WTC11 (cell line): ENCODE measurements around the gene CCNF. TPM values are rescaled to one million over a fixed set of nuclear protein-coding genes. Genes with fewer than 3 reads are reported as not detected.

Experiments used
- ATAC-seq: fragments of 200-7000 bp; cut with Tn5 transposase; 2 replicates; pipeline ENCODE4 v1.10.0; 2021; ENCODE audit warnings: mild to moderate bottlenecking, moderate library complexity
- CTCF ChIA-PET: fragments of 300-600 bp; sonication (Branson Sonifier 250); formaldehyde crosslinking; loops from one replicate; lab custom pipeline; 2021; ENCODE audit warnings: antibody characterized with exemption; lab: Charles Lee
- POLR2A ChIA-PET: fragments of 350-600 bp; sonication (Branson Sonifier 250); formaldehyde crosslinking; loops from one replicate; lab custom pipeline; 2021; ENCODE audit warnings: antibody characterized with exemption; lab: Charles Lee
- DNase-seq: peaks from one replicate; pipeline ENCODE4 v3.0.0; 2021; ENCODE audit warnings: low spot score
- H3K27ac Mint-ChIP-seq: 2 replicates; pipeline ENCODE4 v1.8.0; 2021; ENCODE audit warnings: mixed read lengths
- H3K27me3 Mint-ChIP-seq: 2 replicates; pipeline ENCODE4 v1.8.0; 2021; ENCODE audit warnings: low read depth, mild to moderate bottlenecking, moderate library complexity, mixed read lengths
- H3K36me3 Mint-ChIP-seq: 2 replicates; pipeline ENCODE4 v1.8.0; 2021; ENCODE audit warnings: mixed read lengths
- H3K4me1 Mint-ChIP-seq: 2 replicates; pipeline ENCODE4 v1.8.0; 2022; ENCODE audit warnings: mixed read lengths
- H3K4me3 Mint-ChIP-seq: 2 replicates; pipeline ENCODE4 v1.8.0; 2021; ENCODE audit warnings: mild to moderate bottlenecking, moderate library complexity, mixed read lengths
- H3K9me3 Mint-ChIP-seq: 2 replicates; pipeline ENCODE4 v1.8.0; 2021; ENCODE audit warnings: mixed read lengths
- AR ChIP-seq: fragments of 250-450 bp; sonication (Bioruptor Pico); IDR thresholded peaks from 2 replicates; pipeline ENCODE4 v1.9.0; 2021; ENCODE audit warnings: mild to moderate bottlenecking
- ATF1 ChIP-seq: sonication (generic); formaldehyde crosslinking; IDR thresholded peaks from 2 replicates; pipeline ENCODE4 v1.8.1; 2023; ENCODE audit warnings: mild to moderate bottlenecking, moderate library complexity, missing genetic modification reagents
- ATF6 ChIP-seq: sonication (generic); formaldehyde crosslinking; IDR thresholded peaks from 2 replicates; pipeline ENCODE4 v1.8.1; 2023; ENCODE audit warnings: mild to moderate bottlenecking, missing genetic modification reagents
- ELF4 ChIP-seq: sonication (generic); formaldehyde crosslinking; IDR thresholded peaks from 2 replicates; pipeline ENCODE4 v1.8.1; 2022; ENCODE audit warnings: low read depth, mild to moderate bottlenecking, moderate library complexity, missing genetic modification reagents
- EMX1 ChIP-seq: fragments of 250-450 bp; sonication (Bioruptor Pico); IDR thresholded peaks from 2 replicates; pipeline ENCODE4 v1.8.0; 2021; ENCODE audit warnings: mild to moderate bottlenecking
- FOXJ3 ChIP-seq: sonication (generic); formaldehyde crosslinking; IDR thresholded peaks from 2 replicates; pipeline ENCODE4 v1.9.0; 2021; ENCODE audit warnings: missing genetic modification reagents, mild to moderate bottlenecking, borderline replicate concordance
- HMGXB4 ChIP-seq: sonication (generic); formaldehyde crosslinking; IDR thresholded peaks from 2 replicates; pipeline ENCODE4 v1.8.1; 2023; ENCODE audit warnings: mild to moderate bottlenecking, moderate library complexity, missing genetic modification reagents
- JUN ChIP-seq: sonication (generic); formaldehyde crosslinking; IDR thresholded peaks from 2 replicates; pipeline ENCODE4 v1.8.0; 2023; ENCODE audit warnings: mild to moderate bottlenecking, missing genetic modification reagents
- KAT7 ChIP-seq: sonication (generic); formaldehyde crosslinking; IDR thresholded peaks from 2 replicates; pipeline ENCODE4 v1.8.1; 2023; ENCODE audit warnings: missing genetic modification reagents, mild to moderate bottlenecking, borderline replicate concordance
- NFYB ChIP-seq: sonication (generic); formaldehyde crosslinking; conservative IDR thresholded peaks from 2 replicates; pipeline ENCODE4 v1.8.0; 2022; ENCODE audit warnings: low read depth, missing genetic modification reagents
- PREB ChIP-seq: sonication (generic); formaldehyde crosslinking; IDR thresholded peaks from 2 replicates; pipeline ENCODE4 v1.8.1; 2022; ENCODE audit warnings: mild to moderate bottlenecking, missing genetic modification reagents, moderate library complexity, borderline replicate concordance
- TCF7 ChIP-seq: sonication (generic); formaldehyde crosslinking; IDR thresholded peaks from 2 replicates; pipeline ENCODE4 v1.8.0; 2022; ENCODE audit warnings: mild to moderate bottlenecking, low read depth, missing genetic modification reagents, moderate library complexity
- TEAD1 ChIP-seq: sonication (generic); formaldehyde crosslinking; IDR thresholded peaks from 2 replicates; pipeline ENCODE4 v1.8.0; 2022; ENCODE audit warnings: mild to moderate bottlenecking, missing genetic modification reagents
- ZNF396 ChIP-seq: fragments of 250-450 bp; sonication (Bioruptor Pico); IDR thresholded peaks from 2 replicates; pipeline ENCODE4 v1.8.0; 2021; ENCODE audit warnings: mild to moderate bottlenecking, moderate library complexity, borderline replicate concordance
- total RNA-seq: library from RNA; stranded (reverse); gene quantifications from 3 replicates; pipeline ENCODE4 v1.2.3, GENCODE V29; 2021
- TF ChIP-seq, protein P1 (sequence below): sonication (generic); formaldehyde crosslinking; IDR thresholded peaks from 2 replicates; pipeline ENCODE4 v1.8.0; 2022; ENCODE audit warnings: missing genetic modification reagents
- TF ChIP-seq, protein P2 (sequence below): fragments of 200-600 bp; IDR thresholded peaks from 2 replicates; pipeline ENCODE4 v1.8.0; 2022; ENCODE audit warnings: antibody characterized with exemption
- TF ChIP-seq, protein P3 (sequence below): sonication (generic); formaldehyde crosslinking; IDR thresholded peaks from 2 replicates; pipeline ENCODE4 v1.8.0; 2023; ENCODE audit warnings: missing genetic modification reagents, mild to moderate bottlenecking, borderline replicate concordance

The CCNF gene
- total RNA-seq, 1 experiment from 2014 or later = 65.7 TPM

GRCh38 chr16:2420035-2420434 lies 9.2 kb upstream of the CCNF start (continued):
- TF ChIP-seq, protein P1, sequence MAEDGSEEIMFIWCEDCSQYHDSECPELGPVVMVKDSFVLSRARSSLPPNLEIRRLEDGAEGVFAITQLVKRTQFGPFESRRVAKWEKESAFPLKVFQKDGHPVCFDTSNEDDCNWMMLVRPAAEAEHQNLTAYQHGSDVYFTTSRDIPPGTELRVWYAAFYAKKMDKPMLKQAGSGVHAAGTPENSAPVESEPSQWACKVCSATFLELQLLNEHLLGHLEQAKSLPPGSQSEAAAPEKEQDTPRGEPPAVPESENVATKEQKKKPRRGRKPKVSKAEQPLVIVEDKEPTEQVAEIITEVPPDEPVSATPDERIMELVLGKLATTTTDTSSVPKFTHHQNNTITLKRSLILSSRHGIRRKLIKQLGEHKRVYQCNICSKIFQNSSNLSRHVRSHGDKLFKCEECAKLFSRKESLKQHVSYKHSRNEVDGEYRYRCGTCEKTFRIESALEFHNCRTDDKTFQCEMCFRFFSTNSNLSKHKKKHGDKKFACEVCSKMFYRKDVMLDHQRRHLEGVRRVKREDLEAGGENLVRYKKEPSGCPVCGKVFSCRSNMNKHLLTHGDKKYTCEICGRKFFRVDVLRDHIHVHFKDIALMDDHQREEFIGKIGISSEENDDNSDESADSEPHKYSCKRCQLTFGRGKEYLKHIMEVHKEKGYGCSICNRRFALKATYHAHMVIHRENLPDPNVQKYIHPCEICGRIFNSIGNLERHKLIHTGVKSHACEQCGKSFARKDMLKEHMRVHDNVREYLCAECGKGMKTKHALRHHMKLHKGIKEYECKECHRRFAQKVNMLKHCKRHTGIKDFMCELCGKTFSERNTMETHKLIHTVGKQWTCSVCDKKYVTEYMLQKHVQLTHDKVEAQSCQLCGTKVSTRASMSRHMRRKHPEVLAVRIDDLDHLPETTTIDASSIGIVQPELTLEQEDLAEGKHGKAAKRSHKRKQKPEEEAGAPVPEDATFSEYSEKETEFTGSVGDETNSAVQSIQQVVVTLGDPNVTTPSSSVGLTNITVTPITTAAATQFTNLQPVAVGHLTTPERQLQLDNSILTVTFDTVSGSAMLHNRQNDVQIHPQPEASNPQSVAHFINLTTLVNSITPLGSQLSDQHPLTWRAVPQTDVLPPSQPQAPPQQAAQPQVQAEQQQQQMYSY (CRISPR knock-in tag) = no peak
- TF ChIP-seq, protein P2, sequence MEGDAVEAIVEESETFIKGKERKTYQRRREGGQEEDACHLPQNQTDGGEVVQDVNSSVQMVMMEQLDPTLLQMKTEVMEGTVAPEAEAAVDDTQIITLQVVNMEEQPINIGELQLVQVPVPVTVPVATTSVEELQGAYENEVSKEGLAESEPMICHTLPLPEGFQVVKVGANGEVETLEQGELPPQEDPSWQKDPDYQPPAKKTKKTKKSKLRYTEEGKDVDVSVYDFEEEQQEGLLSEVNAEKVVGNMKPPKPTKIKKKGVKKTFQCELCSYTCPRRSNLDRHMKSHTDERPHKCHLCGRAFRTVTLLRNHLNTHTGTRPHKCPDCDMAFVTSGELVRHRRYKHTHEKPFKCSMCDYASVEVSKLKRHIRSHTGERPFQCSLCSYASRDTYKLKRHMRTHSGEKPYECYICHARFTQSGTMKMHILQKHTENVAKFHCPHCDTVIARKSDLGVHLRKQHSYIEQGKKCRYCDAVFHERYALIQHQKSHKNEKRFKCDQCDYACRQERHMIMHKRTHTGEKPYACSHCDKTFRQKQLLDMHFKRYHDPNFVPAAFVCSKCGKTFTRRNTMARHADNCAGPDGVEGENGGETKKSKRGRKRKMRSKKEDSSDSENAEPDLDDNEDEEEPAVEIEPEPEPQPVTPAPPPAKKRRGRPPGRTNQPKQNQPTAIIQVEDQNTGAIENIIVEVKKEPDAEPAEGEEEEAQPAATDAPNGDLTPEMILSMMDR = no peak
- TF ChIP-seq, protein P3, sequence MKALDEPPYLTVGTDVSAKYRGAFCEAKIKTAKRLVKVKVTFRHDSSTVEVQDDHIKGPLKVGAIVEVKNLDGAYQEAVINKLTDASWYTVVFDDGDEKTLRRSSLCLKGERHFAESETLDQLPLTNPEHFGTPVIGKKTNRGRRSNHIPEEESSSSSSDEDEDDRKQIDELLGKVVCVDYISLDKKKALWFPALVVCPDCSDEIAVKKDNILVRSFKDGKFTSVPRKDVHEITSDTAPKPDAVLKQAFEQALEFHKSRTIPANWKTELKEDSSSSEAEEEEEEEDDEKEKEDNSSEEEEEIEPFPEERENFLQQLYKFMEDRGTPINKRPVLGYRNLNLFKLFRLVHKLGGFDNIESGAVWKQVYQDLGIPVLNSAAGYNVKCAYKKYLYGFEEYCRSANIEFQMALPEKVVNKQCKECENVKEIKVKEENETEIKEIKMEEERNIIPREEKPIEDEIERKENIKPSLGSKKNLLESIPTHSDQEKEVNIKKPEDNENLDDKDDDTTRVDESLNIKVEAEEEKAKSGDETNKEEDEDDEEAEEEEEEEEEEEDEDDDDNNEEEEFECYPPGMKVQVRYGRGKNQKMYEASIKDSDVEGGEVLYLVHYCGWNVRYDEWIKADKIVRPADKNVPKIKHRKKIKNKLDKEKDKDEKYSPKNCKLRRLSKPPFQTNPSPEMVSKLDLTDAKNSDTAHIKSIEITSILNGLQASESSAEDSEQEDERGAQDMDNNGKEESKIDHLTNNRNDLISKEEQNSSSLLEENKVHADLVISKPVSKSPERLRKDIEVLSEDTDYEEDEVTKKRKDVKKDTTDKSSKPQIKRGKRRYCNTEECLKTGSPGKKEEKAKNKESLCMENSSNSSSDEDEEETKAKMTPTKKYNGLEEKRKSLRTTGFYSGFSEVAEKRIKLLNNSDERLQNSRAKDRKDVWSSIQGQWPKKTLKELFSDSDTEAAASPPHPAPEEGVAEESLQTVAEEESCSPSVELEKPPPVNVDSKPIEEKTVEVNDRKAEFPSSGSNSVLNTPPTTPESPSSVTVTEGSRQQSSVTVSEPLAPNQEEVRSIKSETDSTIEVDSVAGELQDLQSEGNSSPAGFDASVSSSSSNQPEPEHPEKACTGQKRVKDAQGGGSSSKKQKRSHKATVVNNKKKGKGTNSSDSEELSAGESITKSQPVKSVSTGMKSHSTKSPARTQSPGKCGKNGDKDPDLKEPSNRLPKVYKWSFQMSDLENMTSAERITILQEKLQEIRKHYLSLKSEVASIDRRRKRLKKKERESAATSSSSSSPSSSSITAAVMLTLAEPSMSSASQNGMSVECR = no peak

- ChIA-PET POLR2A (no interaction called here), CTCF (interaction anchor here (0.7 to 1.7 kb wide), 9 partner anchors 34 to 183 kb away, joined by 3 to 7 read pairs (median 3); partner anchors contain the start of genes ECI1 and TBC1D24)
- DNase-seq (no peak), ATAC-seq (no peak)
- H3K27me3 Mint-ChIP-seq = peaks cover 3% of the 10 kb centered on the region; the same call in 1 of the 2 replicates
- no peak overlapping the region for H3K4me3 Mint-ChIP-seq
- H3K36me3 Mint-ChIP-seq = no peaks in the 10 kb centered on the region
- H3K9me3 Mint-ChIP-seq = no peaks in the 10 kb centered on the region
- H3K4me1 Mint-ChIP-seq = no peaks in the 10 kb centered on the region
- no peak overlapping the region for H3K27ac Mint-ChIP-seq
- no peak for TF ChIP-seq NFYB (CRISPR knock-in tag)
- TF ChIP-seq TCF7 (CRISPR knock-in tag) = no peak
- TF ChIP-seq KAT7 (CRISPR knock-in tag) = no peak
- no peak for TF ChIP-seq JUN (CRISPR knock-in tag)
- no peak for TF ChIP-seq ELF4 (CRISPR knock-in tag)
- no peak for TF ChIP-seq ATF6 (CRISPR knock-in tag)
- TF ChIP-seq PREB = no peak
- TF ChIP-seq EMX1 (CRISPR knock-in tag) = no peak
- no peak for TF ChIP-seq ZNF396 (CRISPR knock-in tag)
- TF ChIP-seq HMGXB4 = no peak
- no peak for TF ChIP-seq FOXJ3 (CRISPR knock-in tag)
- no peak for TF ChIP-seq AR (CRISPR knock-in tag)
- no peak for TF ChIP-seq ATF1
- TF ChIP-seq TEAD1 (CRISPR knock-in tag) = no peak
Observed at GRCh38 chr16:2422123-2422867, 7.0 kb upstream of the CCNF start.
